Pulmonary artery endothelial cell (primary cell): ENCODE data around the gene TSPAN3. TPM values are rescaled to one million over a fixed set of nuclear protein-coding genes. Genes with fewer than 3 reads are reported as not detected.

Source experiments
- DNase-seq: peaks from one replicate; pipeline ENCODE4 v3.0.0-alpha.2; 2011; ENCODE audit warnings: low read depth, low spot score
- total RNA-seq: library from RNA; depleted of rRNA; stranded (reverse); fragments of >200 nt; gene quantifications from 2 replicates; pipeline ENCODE4 v1.2.3, GENCODE V29; 2014

The TSPAN3 gene
- total RNA-seq = 308 and 341 TPM in 2 replicates

DNA sequence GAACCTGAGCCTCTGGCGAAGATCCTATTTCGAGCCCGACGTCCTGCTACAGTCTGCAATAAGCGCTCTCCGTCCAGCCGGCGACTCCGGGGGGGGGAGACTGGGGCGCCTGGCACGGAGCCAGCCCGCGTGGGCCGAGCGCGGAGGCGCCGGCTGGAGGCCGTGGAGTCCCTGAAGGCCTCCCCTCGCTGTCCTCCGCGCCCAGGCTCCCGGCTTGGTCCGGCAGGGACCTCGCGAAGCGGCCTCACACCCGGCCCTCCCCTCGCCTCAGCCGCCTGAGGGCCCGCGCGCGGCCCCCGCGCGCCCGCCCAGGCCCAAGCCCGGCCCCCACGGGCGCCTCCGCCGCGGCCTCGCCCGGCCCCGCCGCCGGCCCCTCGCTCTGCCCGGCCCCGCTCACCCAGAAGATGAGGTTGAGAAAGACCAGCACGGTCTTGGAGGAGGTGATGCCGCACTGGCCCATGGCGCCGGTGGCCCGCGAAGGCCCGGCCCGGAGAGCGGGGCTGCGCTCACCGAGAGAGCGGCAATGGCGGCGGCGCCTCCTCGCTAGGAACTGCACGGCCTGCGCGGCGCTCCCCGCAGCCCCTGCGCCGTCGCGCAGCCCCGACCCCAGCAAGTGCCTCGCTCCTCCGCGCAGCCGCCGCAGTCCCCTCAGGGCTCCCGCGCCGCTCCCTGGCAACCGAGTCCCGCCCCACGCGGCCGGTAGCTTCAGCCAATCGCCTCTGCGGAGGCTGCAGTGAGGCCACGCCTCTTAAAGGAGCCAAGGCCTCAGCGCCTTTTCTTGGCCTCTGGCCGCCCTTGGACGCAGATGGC, at the start of gene TSPAN3:
TSPAN3 (minus strand) TSS at position 615 of the 810 bp plus-strand sequence; CDS start at position 460, 155 bp downstream.
- peak; percentile 80 for DNase-seq

DNA sequence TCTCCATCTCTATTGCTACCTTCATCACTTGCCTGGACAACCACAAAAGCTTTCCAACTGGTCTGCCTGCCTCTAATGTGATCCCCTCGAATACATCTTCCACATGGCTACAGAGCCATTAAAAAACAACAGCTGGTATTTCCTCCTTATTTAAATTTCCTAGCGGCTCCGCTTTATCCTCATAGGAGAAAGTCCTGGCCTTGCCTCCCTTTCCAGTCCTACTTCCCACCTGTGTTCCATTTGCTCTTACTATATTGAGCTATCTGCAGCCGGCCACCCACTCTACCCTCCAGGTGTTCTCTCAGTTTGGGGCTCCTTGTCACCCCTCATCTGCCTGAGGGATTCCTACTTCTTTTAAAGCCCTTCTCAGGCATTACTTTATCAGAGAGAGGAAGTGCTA, 49.7 kb upstream of the TSPAN3 start:
- DNase-seq = no peak

DNA sequence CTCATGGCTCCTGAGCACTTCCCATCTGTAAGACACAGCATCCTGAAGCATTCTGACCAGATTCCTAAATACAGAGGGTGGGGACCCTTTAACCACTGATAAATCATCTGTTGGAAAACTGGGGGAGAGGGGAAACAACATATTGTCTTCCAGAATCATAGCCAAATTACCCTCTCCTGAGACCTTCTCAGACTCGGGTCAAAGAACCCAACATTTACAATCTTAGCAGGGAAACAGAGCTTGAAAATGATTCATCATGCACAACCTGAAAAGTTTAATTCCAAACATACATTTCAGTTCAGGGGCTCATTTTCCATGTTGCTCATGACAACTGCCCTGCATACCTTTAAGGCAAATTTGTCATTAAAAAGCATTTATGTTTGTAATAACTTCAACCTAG, 48.5 kb upstream of the TSPAN3 start:
- DNase-seq = no peak

DNA sequence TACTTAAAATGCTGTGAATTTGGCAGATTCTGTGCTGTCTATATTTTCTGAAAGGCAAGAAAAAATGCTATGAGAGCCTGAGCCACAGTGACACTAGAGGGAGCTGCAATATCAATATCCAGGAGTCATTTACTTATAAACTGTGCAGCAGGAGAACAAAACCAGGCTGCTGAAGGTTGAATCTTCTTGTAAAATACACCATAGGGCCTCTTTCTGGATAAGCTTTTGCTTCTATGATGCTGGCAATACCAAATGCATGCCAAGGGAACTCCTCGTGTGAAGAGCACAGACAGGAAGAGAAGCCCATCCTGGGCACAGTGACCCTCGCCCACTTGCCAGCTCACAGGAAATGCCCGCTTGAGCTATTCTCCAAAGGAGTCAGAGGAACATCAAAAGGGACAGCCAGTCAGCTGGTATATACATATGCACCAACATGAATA, 48.0 kb upstream of the TSPAN3 start:
- DNase-seq = peak; percentile 26

DNA sequence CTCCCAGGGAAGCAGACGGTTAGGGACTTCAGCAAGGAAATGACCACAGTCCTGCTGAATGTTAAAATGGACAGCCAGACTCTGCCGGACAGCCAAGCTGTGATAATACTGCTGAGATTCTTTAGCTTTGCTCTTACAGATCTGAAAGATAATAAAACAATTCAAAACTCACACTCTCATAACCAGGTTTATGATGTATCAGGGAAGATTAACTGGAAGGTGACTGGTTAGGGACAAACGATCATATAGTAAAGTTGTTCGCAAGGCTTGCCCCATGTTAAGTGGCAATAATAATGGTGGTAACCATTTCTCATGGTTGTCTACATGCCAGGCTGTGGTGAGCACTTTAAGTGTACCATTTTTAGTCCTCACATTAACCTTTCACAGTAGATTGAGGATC, 44.3 kb upstream of the TSPAN3 start:
- DNase-seq = no peak

DNA sequence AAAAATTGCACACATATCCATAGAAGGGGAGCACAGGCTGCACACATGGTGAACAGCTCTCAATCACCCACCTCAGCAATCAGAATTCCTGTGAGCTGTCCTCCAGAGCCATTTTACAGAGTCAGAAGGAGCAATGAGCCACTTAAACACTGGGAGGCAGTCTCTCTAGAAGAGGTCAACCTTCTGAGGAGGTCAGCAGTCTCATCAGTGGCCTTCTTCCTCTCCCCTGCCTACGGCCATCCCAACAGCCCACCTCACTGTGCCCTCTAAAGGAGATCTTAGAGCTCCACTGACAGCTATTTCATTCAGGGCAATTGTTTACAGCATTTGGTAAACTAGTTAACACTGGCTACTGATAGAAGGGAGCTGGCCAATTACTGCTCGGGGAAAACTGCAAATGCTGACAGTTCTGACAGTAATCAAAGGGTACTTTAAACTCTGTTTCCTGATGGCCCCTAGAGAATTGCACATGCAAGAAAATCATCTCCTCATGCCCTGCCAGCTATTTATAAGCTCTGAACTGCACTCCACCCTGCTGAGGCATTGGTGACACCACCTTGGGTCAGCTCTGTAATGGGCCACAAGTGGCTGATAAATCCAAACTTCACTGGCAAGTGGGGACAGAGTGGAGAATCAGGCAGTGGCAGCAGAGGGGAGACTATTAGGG, 42.1 kb upstream of the TSPAN3 start:
- no peak for DNase-seq

DNA sequence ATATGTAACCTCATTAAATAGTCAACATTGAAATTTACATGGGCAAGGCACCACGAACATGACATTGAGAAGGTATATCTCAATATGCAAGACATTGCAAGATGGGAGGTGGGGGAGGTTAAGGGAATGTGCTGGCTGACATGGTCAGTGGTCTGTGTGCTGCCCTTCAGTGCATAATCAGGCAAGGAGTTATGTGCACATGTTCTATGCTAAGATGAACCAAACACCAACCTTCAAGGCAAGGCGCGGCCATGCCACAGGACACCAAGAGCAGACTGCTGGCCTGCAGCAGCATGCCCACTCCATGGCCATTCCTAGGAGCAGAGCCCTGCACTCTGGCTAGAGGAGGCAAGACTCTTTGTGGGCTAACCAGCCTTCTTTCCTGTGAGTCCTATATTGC, 40.9 kb upstream of the TSPAN3 start:
- DNase-seq = no peak

DNA sequence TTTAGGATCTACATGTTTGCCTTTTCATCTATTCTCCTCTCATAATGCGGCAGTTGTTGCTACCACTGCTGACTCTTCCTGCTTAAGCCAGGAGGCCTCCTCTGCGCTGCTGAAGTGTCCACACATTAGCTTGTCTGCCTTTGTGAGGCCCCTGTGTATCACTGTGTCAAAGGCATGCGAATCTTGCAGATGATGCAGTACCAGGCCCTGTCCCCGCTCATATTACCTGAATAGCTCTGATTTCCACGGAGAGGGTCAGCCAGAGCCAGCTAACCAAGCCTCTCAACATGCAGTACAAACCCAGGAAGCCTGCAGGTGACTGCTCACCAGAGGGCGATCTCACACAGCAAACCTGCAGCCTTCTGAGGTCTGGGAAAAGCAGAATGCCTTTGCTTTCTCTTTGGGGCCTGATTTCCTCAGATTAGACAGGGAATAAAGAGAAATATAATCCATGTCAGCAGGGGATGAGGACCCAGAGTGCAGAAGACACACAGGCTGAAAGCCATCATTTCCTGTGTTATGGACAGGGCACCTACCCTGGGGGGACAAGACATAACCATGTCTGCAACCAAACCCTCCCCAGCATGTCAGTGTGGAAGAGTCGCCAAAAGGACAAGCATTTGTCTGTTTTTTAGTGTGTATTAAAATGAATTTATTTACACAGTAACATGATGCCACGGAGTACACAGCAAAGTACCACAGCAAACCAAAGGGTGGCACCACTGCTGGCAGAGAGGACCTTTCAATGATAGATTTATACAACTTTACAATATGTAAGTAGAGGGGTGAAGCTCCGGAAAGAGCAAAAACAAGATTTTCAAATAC, 36.8 kb upstream of the TSPAN3 start:
- DNase-seq = no peak

DNA sequence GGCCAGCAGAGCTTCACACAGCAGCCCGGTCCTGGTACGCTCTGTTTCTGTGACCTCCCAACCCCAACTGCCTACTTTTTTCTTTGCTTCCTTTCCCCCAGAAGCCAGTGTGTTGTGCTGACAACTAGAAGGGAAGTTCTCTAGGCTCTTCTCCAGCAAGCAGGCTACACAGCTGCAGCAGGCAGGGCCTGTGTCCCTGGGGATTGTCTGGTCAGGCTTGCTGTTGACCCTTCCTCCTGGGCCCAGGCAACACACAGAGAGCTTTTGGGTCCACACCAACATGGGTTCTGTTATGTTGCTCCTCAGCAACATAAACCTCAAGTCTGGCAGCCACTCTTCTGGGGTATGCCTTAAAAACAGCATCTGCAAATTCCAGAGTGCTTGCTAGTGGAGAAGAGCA, 36.2 kb upstream of the TSPAN3 start:
- no peak for DNase-seq

DNA sequence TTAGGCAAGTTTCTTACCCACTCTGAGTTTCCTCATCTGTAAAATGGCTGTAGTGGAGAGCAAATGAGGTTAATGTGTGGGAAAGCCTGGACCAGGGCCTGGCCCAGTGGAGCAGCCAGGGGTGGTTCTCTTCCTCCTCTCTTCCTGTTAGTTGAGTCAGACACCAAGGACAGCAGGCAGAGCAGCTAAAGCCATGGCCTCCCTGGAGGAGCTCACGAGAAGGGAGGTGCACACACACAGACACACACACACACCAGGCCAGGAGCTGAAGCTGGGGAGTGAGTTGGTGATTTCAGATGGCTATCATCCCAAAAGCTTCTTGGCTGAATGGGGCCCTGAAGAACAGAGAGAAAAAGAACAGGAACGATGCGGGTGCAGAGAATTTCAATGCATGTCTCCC, 33.2 kb upstream of the TSPAN3 start:
- DNase-seq = no peak

DNA sequence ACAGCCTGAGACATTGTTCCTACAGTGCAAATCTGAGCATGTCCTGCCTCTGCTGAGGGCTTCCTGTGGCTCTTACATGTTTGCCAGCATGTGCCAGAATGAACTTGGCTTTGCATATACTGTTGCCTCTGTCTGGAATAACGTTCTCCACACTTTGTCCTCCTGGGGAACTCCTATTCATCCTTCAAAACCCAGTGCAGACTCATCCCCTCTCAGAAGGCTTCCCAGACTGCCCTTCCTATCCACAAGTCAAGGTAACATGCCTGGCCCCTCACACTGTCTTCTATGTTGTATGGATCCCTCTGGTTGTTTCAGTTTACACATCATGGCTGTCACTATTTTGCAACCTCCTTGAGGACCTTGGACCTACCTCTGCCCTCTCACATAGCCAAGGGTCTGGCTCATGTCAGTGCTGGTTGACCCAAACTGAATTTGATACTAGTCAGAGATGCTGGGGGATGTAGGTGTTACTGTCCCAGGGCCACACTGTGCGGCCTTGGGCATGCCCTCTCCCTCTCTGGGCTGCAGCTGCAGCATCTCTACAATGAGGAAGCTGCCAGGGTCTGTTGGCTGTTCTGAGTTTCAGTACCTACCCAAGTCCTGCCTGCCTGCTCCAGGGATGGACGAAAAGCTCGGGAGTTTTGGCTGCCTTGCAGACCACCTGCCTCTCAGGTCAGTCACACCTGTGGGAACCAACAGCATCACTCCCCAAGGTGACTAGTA, 29.0 kb upstream of the TSPAN3 start:
- no peak for DNase-seq

DNA sequence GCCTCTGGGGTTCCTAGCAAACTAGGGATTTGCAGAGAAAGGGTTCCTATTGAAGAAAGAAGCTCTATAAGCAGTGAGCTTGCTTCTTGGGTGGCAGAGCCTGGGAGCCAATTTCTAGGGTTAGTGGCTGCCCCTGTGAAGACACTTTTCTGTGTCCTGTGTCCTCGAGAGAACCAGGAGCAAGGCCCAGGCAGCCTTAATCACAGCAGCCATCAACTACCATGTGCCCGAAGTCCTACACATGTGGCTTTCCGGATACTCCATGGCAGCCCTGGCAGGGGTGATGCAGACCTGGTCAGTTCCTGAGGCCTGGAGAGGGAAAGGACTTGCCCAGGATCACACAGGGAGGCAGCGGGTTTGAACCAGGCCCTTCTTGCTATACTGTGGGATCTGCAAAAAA, 27.7 kb upstream of the TSPAN3 start:
- no peak for DNase-seq

DNA sequence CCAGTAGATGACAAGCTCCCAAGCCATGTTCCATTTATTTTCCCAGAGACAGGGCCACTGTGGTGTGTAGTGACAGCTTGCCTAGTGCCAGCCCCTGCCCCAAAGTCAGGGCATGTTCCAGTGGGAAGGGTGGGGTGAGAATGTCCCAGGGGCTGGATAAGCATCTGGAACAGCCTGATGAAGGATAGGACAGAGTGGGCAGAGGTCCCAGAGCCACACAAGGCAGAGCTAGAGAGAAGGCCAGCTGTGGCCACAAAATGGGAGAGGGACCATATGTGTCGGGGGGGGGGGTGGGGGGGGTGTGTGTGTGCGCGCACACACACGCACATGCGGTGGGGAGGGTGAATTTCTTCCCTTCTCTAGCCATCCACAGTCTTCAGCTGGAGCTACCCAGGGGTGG, 27.0 kb upstream of the TSPAN3 start:
- DNase-seq = no peak

DNA sequence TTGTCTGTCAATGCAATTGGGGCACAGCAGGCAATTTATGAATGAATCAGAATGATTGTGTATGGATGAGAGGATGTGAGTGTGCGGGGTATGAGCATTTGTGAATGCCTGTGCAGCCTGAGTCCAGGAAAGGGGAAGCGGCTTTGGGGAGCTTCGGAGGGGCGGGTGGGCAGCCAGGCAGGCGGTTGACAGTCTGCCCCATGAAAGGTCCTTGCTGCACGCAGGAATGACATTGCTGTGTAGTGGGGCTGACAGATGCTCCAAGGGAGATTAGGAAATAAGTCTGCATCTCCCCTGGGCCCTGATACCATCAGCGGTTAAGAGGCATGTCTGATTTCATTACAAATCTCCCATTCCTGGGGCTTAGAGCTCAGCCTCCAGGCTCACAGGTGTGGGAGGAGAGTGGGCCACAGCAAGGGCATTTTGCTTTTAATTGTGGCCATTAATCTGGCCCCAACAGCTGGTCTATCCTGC, 26.4 kb upstream of the TSPAN3 start:
- DNase-seq = no peak

DNA sequence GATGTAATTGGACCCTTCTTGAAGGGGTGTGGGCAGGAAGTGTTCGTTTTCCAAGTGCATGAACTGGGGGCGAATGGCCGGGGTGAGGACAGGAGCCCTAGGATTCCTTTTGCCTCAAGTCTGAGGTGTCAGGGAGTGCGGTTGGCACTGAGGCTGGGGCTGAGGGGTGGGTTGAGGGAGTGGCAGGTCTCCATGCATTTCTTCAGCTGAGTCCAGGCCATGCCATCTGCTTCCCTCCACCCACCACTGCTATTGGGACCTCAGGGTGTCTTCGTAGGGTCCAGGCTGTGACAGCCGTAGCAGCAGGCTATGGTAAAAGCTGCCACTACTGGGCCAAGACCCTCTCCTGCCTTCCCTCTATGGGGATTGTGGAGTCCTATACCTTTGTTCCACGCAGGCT, 25.6 kb upstream of the TSPAN3 start:
- no peak for DNase-seq

DNA sequence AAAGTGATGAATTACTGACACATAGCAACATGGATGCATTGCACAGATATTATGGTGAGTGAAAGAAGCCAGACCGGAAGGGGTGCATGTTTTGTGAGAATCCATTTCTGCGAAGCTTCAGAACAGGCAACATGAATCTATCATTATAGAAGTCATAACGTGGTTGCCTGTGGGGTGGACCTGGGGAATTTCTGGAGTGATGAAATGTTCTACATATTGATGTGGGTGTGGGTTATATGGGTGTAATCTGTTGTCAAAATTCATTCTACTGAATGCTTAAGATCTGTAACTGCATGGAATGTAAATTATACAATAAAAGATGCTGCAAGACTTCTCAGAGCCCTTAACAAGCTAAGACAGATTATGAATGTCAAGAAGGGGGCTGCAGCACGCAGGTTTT, 25.2 kb upstream of the TSPAN3 start:
- DNase-seq = no peak

DNA sequence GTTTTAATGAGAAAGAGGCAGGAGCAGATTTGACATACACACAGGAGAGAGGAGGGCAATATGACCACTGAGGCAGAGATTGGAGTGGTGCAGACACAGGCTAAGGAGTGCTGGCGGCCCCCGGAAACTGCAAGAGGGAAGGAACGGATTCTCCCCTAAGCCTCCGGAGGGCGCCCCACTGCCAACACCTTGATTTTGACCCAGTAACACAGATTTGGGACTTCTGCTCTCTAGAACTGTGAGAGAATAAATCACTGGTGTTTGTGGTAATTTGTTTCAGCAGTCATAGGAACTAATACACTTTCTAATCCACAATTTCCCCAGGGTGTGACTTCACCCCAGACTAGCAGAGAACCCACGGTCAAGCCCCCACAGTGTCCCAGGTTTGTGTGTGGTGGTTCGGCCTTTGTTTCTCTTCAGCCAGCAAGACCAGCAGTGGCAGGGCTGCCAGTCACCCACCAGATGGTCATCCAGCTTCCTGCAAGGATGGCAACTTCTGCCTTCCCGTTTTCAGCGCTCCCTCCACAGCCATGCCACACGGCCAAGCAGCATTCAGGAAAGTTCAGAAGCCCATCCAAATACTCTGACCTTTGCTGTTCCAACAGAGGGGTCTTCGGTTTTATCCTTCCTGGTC, 23.6 kb upstream of the TSPAN3 start:
- no peak for DNase-seq

DNA sequence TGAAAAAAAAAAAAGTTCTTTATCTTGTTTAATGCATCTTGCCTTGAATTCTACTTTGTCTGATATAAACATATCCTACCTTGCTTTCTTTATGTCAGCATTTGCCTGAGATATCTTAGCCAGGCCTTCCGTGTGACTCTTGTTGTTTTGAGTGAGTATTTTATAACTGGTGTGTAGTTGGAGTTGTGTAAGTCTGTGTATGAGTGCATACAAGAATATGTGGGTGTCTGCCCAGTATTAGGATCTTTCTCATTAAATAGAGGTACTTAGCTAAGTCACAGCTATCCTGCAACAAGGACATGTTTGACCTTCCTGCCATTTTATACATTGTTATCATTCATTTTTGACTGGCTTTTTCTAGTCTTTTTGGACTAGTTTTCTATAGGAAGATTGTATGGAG, 22.5 kb upstream of the TSPAN3 start:
- no peak for DNase-seq

DNA sequence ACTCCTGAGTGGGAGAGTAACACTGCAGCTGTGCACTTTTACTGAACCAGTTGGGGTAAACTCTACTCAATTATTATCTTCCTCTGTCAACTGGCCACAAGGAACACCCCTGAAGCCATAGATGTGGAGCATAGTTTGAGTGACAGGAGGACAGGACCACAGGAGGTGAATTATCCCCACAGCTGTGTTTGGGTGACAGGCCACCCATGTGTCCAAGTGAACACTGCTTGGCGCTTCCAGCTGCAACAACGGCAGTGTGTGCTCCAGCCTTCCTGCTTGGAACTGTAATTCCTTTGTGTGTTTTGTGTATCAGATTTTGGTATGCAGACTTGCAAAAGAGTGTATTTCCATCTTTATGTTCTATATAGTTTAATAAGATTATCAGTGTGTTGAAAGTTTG, 20.2 kb upstream of the TSPAN3 start:
- no peak for DNase-seq

DNA sequence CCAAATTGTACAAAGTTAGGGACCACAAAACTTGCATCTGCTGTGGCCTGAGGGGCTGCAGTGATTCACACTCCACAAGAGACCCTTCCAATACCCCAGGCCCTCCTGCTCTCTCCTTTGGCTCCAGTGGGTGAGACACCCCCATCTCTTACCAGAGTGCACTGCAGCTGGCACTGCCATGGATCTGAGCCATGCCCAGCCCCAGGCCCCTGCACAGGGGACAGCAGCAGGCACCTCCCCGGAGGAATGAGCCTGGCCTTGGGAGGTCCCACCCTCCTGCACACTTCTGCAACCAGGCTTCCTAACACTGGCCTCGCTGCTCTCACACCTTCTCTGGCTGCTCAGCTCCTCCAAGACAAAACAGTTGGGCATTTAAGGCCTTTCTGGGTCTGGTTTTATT, 16.3 kb upstream of the TSPAN3 start:
- no peak for DNase-seq

DNA sequence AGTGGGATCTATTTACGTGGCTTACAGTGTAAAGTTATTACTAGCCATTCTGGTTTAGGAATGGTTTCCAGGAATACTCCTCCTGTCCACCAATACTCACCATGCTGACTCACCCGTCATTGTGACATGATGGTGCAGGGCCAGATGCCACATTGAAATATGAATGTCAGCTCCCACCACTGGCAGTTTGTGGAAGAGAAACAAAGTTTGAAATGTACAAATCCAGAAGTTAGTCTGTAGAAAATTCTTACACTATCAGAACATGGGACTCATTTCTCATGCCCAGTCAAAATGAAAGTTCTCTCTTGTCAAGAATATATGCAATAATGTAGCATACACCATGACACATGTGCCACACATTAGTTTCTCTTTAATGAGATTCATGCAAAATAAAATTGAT, 14.4 kb upstream of the TSPAN3 start:
- no peak for DNase-seq
